ENCODE measurements around the gene MYL12A. TPM values are rescaled to one million over a fixed set of nuclear protein-coding genes. Genes with fewer than 3 reads are reported as not detected.
A peak's percentile ranks its signal among the peaks of the same experiment; 100 is the strongest.

Gene MYL12A
- total and polyA plus RNA-seq, 2 of the 13 experiments (the other 11 are each of a cell fraction or from before 2014, with no cell fraction given) = 261 to 277 TPM

GRCh38 chr18:3297025-3297984, 49.7 kb downstream of the MYL12A start (continued):
- TF ChIP-seq ZNF234 (CRISPR knock-in tag; conservative IDR thresholded peaks at IDR 0.05) = no peak
- TF ChIP-seq ZNF274 (CRISPR knock-in tag; IDR thresholded peaks at IDR 0.05) = peak; percentile 75
- TF ChIP-seq AKNA (CRISPR knock-in tag; IDR thresholded peaks at IDR 0.05; ENCODE audit: borderline replicate concordance) = no peak
- peak; percentile 73 for TF ChIP-seq PHF21A (CRISPR knock-in tag; IDR thresholded peaks at IDR 0.05)
- peak; percentile 81; the same call in 1 of the 2 replicates for TF ChIP-seq SIX1 (CRISPR knock-in tag; IDR thresholded peaks at IDR 0.05; ENCODE audit: borderline replicate concordance)
- no peak for TF ChIP-seq KDM6A (CRISPR knock-in tag; IDR thresholded peaks at IDR 0.05; ENCODE audit: low read depth)
- TF ChIP-seq PCBP2 (optimal IDR thresholded peaks at IDR 0.05; ENCODE audit: low read depth, low read length, poor library complexity, severe bottlenecking) = no peak
- TF ChIP-seq NCOA5 (CRISPR knock-in tag; IDR thresholded peaks at IDR 0.05) = no peak
- TF ChIP-seq ZNF136 (CRISPR knock-in tag; IDR thresholded peaks at IDR 0.05; ENCODE audit: low read depth) = no peak
- no peak for TF ChIP-seq ZMYM2 (CRISPR knock-in tag; IDR thresholded peaks at IDR 0.05)
- no peak for TF ChIP-seq SSRP1 (CRISPR knock-in tag; IDR thresholded peaks at IDR 0.05)
- no peak for TF ChIP-seq TBX3 (IDR thresholded peaks at IDR 0.05; ENCODE audit: borderline replicate concordance)
- TF ChIP-seq PRDM10 (CRISPR knock-in tag; IDR thresholded peaks at IDR 0.05; ENCODE audit: low read depth) = peak; percentile 30; the same call in 1 of the 2 replicates
- no peak for TF ChIP-seq PREB (CRISPR knock-in tag; IDR thresholded peaks at IDR 0.05)
- TF ChIP-seq E2F1 (CRISPR knock-in tag; IDR thresholded peaks at IDR 0.05) = peak; percentile 60; the same call in 1 of the 2 replicates
- TF ChIP-seq ZBTB43 (CRISPR knock-in tag; conservative IDR thresholded peaks at IDR 0.05) = peak; percentile 61; the same call in 1 of the 2 replicates
